ENCODE measurements around the gene GINS3. TPM values are rescaled to one million over a fixed set of nuclear protein-coding genes. Genes with fewer than 3 reads are reported as not detected.

GINS3 gene
- polyA plus RNA-seq, 1 donor (not counting 4 experiments of a cell fraction or from before 2014, with no cell fraction given): 10.1 TPM

- no peak overlapping the region for H2AFZ ChIP-seq (ENCODE audit: control insufficient read depth, low read length)
- no peak for TF ChIP-seq EZH2 (IDR thresholded peaks at IDR 0.05; ENCODE audit: low read length)
- TF ChIP-seq, protein P1, sequence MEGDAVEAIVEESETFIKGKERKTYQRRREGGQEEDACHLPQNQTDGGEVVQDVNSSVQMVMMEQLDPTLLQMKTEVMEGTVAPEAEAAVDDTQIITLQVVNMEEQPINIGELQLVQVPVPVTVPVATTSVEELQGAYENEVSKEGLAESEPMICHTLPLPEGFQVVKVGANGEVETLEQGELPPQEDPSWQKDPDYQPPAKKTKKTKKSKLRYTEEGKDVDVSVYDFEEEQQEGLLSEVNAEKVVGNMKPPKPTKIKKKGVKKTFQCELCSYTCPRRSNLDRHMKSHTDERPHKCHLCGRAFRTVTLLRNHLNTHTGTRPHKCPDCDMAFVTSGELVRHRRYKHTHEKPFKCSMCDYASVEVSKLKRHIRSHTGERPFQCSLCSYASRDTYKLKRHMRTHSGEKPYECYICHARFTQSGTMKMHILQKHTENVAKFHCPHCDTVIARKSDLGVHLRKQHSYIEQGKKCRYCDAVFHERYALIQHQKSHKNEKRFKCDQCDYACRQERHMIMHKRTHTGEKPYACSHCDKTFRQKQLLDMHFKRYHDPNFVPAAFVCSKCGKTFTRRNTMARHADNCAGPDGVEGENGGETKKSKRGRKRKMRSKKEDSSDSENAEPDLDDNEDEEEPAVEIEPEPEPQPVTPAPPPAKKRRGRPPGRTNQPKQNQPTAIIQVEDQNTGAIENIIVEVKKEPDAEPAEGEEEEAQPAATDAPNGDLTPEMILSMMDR (optimal IDR thresholded peaks at IDR 0.05 in 1 of 3, IDR thresholded peaks at IDR 0.05 in 1 of 3, conservative IDR thresholded peaks at IDR 0.05 in 1 of 3; ENCODE audit: extremely low read depth in 1 of 3, insufficient read depth in 2 of 3, low read length in 3 of 3): no peak
- no peak overlapping the region for H3K4me2 ChIP-seq (ENCODE audit: control insufficient read depth, extremely low read depth, insufficient read depth, low read depth, low read length)
- no peak overlapping the region for H3K4me3 ChIP-seq (ENCODE audit: control insufficient read depth in 2 of 3, extremely low read depth in 1 of 3, insufficient read depth in 2 of 3, low read depth in 1 of 3, low read length in 3 of 3)
- H3K36me3 ChIP-seq (ENCODE audit: control insufficient read depth in 2 of 2, extremely low read depth in 1 of 2, insufficient read depth in 2 of 2, low read length in 2 of 2): no peaks in the 10 kb centered on the region
- H3K9ac ChIP-seq (ENCODE audit: control insufficient read depth, extremely low read depth, insufficient read depth, low read length): no peak overlapping the region
- dilution Hi-C loops (cut with MboI; ENCODE audit: extremely low pct_ligation_motif_present, low sequenced_read_pairs): loop anchor here (10.0 kb wide), 1 partner anchor 119 kb away; no protein-coding TSS in a partner anchor
- FAIRE-seq (no peak), DNase-seq (ENCODE audit: low read depth, low spot score) (no peak)
- no peaks in the 10 kb centered on the region for H3K9me3 ChIP-seq (ENCODE audit: control insufficient read depth, low read depth, low read length)
- H3K27me3 ChIP-seq (ENCODE audit: control insufficient read depth, extremely low read depth, insufficient read depth, low read length): peaks cover 13% of the 10 kb centered on the region
- H3K27ac ChIP-seq (ENCODE audit: control insufficient read depth, insufficient read depth, low read length): no peak overlapping the region
- no peaks in the 10 kb centered on the region for H4K20me1 ChIP-seq (ENCODE audit: control insufficient read depth, extremely low read depth, insufficient read depth, low read length)
- H3K4me1 ChIP-seq (ENCODE audit: control insufficient read depth, extremely low read depth, insufficient read depth, low read length): no peaks in the 10 kb centered on the region
- no peaks in the 10 kb centered on the region for H3K79me2 ChIP-seq (ENCODE audit: control insufficient read depth, insufficient read depth, low read length)
- no peaks in the 10 kb centered on the region for H3K9me1 ChIP-seq (ENCODE audit: control insufficient read depth, extremely low read depth, insufficient read depth, low read length)
Observed at GRCh38 chr16:58454178-58454577, 61.9 kb downstream of the GINS3 start.

GRCh38 chr16:58454856-58455255 is 62.6 kb downstream of the GINS3 start:
- H3K9me1 ChIP-seq (ENCODE audit: control insufficient read depth, extremely low read depth, insufficient read depth, low read length): no peaks in the 10 kb centered on the region
- no peak for FAIRE-seq
- no peaks in the 10 kb centered on the region for H3K36me3 ChIP-seq (ENCODE audit: control insufficient read depth in 2 of 2, extremely low read depth in 1 of 2, insufficient read depth in 2 of 2, low read length in 2 of 2)
- no peaks in the 10 kb centered on the region for H3K79me2 ChIP-seq (ENCODE audit: control insufficient read depth, insufficient read depth, low read length)
- no peak overlapping the region for H2AFZ ChIP-seq (ENCODE audit: control insufficient read depth, low read length)
- dilution Hi-C loops (cut with MboI; ENCODE audit: extremely low pct_ligation_motif_present, low sequenced_read_pairs): loop anchor here (10.0 kb wide), 1 partner anchor 120 kb away; no protein-coding TSS in a partner anchor
- H4K20me1 ChIP-seq (ENCODE audit: control insufficient read depth, extremely low read depth, insufficient read depth, low read length): no peaks in the 10 kb centered on the region
- peaks cover 13% of the 10 kb centered on the region for H3K27me3 ChIP-seq (ENCODE audit: control insufficient read depth, extremely low read depth, insufficient read depth, low read length)
- no peak overlapping the region for H3K9ac ChIP-seq (ENCODE audit: control insufficient read depth, extremely low read depth, insufficient read depth, low read length)
- H3K4me1 ChIP-seq (ENCODE audit: control insufficient read depth, extremely low read depth, insufficient read depth, low read length): peaks cover 3% of the 10 kb centered on the region
- TF ChIP-seq, protein P1 (optimal IDR thresholded peaks at IDR 0.05 in 1 of 3, IDR thresholded peaks at IDR 0.05 in 1 of 3, conservative IDR thresholded peaks at IDR 0.05 in 1 of 3; ENCODE audit: extremely low read depth in 1 of 3, insufficient read depth in 2 of 3, low read length in 3 of 3): no peak
- no peak for TF ChIP-seq EZH2 (IDR thresholded peaks at IDR 0.05; ENCODE audit: low read length)
- H3K4me3 ChIP-seq (ENCODE audit: control insufficient read depth in 2 of 3, extremely low read depth in 1 of 3, insufficient read depth in 2 of 3, low read depth in 1 of 3, low read length in 3 of 3): no peak overlapping the region
- no peak overlapping the region for H3K4me2 ChIP-seq (ENCODE audit: control insufficient read depth, extremely low read depth, insufficient read depth, low read depth, low read length)
- H3K9me3 ChIP-seq (ENCODE audit: control insufficient read depth, low read depth, low read length): no peaks in the 10 kb centered on the region
- DNase-seq (ENCODE audit: low read depth, low spot score): no peak
- H3K27ac ChIP-seq (ENCODE audit: control insufficient read depth, insufficient read depth, low read length): no peak overlapping the region

Small RNA genes lying within 50 kb of the gene (small RNA-seq; reads per million reads assigned to genes)
- gene RNU6-1110P (ENCODE audit: insufficient read length in 3 of 3, low read depth in 3 of 3, low replicate concordance in 1 of 3) (0 to 0.33 (median 0) reads per million in 3 experiments), gene RNU6-269P (ENCODE audit: insufficient read length in 3 of 3, low read depth in 3 of 3, low replicate concordance in 1 of 3) (0 reads per million in 3 experiments)

Other genes starting within 250 kb of the GINS3 start
- 33.0 to 72.2 TPM (median 49.6 TPM) in 3 replicates for gene CSNK2A2, start 194.4 kb upstream of the GINS3 start, polyA plus RNA-seq
- not detected in 3 replicates for gene PRSS54, start 97.4 kb upstream of the GINS3 start, polyA plus RNA-seq
- gene NDRG4, start 107.7 kb downstream of the GINS3 start, polyA plus RNA-seq: 1.1 to 4.3 TPM (median 1.3 TPM) in 3 replicates
- gene SETD6, start 123.0 kb downstream of the GINS3 start, polyA plus RNA-seq: 9.6 to 13.5 TPM (median 10.3 TPM) in 3 replicates
- gene CNOT1, start 237.4 kb downstream of the GINS3 start, polyA plus RNA-seq: 135 to 196 TPM (median 163 TPM) in 3 replicates

Measured in keratinocyte (primary cell).